ENCODE measurements around the gene DCDC2.
"Not testable (repeated sequence)": the region's sequence is repeated elsewhere in the genome, so short reads cannot be mapped to it uniquely, and the experiment has no call there.

Gene DCDC2

GRCh38 chr6:24207413-24207812 is 150.4 kb downstream of the DCDC2 start:
- no peak for DNase-seq

GRCh38 chr6:24205020-24205492 is 152.8 kb downstream of the DCDC2 start:
- no peak for DNase-seq

- DNase-seq: not testable (repeated sequence)
These were observed 153.7 kb downstream of the DCDC2 start for GRCh38 chr6:24204113-24204512.

DNA sequence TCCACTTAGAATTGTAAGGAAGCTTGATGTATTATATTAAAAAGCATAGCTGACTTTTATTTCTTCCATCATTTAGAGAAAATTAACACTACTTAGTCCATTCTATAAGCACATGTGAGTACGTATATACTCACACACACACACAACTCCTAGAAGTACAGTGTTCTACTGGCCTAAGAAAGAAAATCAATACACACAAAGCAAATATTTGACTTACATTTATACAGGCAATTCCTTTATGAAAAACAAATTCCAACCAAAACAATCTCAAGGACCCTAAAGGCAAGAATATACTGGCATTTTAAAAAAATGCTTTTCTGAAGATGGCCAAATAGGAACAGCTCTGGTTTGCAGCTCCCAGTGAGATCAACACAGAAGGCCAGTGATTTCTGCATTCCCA is 160.0 kb downstream of the DCDC2 start:
- DNase-seq: no peak

DNA sequence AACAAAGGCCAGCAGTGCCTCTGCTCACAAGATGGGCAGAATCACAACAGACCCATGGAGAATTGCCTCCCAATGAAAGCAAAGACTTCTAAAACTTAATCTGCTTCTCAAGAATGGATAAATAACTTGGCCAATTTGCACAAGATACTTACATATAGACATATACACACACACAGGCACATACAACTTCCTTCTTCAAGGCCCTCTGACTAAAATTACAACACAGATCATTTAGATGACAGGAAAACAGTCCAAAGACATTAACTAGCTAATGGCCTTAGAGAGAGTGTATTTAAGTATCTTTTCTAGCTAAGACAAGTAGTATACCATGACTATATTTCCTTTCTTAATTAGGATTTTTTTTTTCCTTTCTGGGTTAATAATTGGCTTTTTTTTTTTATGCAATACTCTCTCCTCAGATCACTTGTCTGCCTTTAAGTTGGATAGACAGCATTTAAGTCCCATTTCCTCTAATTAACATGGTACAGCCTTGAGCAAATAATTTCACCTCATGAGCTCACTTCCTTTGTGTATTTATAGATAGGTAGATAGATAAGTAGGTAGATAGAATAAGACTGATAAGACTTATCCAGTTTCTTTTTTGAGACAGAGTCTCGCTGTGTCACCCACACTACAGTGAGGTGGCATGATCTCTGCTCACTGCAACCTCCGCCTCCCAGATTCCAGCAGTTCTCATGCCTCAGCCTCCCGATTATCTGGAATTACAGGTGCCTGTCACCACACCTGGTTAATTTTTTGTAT is 161.8 kb downstream of the DCDC2 start:
- no peak for DNase-seq

DNA sequence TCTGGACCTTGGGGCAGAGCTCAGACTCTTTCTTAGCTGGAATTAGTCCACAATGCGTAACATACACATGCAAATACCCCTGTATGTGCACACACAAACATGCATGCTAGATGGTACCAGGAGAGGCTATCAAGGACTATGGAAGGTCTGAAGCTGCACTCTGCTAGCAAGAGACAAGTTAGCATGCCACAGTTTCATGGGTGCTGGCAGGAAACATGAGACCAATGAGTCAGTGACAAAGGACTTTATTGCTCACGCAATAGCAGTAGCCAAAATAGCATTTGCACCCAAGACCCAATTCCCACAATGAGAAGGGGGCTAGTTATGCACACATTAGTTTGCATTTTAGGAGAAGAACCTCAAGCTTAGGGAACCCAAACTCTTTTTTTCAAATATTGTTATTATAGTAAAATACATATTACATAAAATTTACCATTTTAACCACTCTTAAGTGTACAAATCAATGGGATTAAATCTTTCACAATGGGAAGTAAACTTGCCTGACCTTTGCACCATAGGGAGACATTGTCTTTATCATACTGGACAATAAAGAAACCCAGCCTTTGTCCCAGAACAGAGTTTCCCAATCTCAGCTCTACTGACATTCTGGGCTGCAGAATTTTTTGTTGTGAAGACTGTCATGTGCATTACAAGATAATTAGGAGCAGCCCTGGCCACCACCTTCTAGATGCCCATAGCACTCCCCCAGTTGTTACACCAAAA is 162.7 kb downstream of the DCDC2 start:
- DNase-seq: no peak

DNA sequence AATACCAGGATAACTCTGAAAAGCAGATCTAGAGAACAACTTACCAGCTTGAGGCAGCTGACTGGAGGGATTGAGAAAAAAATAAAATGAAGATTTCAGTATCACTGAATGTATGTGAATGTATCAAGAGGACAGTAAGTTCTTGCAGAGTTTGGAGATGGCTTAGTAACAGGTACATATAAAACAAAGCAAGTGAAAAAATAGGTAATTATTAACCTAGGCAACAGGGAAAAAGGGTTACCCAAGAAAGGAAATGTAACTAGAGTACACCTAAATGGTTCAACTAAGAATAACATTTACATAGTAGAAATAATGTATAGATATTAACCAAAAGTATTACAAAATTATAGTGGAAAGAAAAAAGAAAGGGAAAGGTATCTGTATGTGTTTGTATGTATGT is 164.5 kb downstream of the DCDC2 start:
- DNase-seq: no peak

DNA sequence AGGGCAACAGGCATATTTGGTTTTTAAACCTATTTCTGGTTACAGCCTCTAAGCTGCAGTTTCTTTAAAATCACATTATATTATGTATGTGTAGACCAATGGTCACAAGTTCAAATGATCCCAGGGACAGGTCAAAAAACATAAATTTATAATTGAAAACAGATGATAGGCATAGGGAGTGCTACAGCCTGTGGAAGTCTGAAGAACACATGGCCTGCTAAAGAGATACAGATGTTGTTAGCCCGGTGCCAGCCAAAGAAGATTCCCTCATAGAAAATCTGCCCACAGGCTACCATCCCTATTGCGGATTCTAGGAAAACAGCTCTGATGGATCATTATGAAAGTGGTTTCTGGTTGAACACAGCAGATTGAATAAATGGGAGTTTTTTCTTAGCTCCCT is 166.5 kb downstream of the DCDC2 start:
- DNase-seq: no peak

DNA sequence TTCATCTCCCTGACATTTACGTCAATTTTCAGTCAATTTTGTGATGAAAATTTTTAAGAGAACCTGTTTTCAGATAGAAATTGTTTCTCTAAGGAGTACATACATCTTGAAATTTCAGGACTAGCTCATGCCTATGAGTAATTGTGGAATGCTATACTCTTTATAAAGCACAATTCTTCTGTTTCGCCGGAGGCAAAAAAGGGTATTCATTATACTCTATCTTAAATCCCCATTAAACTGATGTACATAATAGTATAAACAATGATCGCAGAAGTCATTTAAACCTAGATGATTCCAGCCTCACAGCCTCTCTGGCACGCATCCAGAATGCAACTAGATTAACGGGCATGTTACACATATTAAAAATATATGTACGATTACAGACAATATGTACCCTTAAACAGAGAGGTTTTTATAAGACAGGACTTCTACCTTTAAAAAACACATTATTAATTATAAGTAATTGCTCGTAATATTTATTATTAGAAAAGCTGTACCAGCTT is 169.2 kb downstream of the DCDC2 start:
- DNase-seq: no peak

DNA sequence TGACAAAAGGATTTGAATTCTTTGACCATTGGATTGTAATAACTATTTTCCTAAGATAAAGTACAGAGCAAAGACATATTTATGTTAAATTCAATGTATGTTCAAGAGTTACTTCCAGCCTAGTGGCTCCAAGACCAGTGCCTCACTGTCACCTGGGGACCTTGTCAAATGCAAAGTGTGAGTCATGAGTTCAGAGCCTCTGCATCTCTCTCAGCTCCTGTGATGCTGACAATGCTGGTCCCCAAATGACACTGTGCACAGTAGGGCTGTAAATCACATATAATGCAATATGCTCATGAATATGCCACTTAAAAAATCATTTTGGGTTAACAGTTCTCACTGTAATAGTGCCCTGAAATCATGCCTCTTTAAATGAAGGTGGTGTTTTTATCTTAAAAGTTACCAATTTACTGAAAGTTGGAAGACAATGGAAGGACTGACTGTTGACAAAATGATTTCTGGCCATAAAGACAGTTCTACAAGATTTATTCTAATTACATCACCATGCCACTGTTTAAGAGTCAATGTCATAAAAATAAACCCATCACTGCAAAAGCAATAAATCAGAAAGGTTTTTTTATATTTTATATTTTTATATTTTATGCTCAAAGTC is 169.8 kb downstream of the DCDC2 start:
- no peak for DNase-seq

GRCh38 chr6:24186349-24186748 is 171.5 kb downstream of the DCDC2 start:
- DNase-seq: no peak

- DNase-seq: no peak
These were observed 174.3 kb downstream of the DCDC2 start for GRCh38 chr6:24183584-24183983.

- no peak for DNase-seq
These were observed 200.0 kb downstream of the DCDC2 start for GRCh38 chr6:24157886-24158285.

GRCh38 chr6:24154121-24154520 is 203.7 kb downstream of the DCDC2 start:
- no peak for DNase-seq

DNA sequence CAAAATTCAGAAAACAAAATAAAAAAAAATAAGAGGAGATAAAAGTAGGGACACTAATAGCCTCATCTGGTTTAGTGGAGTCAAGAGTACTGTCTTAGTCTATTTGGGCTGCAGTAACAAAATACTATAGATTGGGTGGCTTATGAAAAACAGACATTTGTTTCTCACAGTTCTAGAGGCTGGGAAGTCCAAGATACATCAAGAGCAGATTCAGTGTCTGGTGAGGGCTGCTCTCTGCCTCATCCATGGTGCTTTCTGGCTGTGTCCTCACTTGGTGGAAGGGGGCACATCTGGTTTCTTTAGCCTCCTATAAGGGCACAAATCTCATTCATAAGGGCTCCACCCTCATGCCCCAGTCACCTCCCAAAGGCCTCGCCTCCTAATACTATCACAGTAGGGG is 205.8 kb downstream of the DCDC2 start:
- DNase-seq: no peak

DNA sequence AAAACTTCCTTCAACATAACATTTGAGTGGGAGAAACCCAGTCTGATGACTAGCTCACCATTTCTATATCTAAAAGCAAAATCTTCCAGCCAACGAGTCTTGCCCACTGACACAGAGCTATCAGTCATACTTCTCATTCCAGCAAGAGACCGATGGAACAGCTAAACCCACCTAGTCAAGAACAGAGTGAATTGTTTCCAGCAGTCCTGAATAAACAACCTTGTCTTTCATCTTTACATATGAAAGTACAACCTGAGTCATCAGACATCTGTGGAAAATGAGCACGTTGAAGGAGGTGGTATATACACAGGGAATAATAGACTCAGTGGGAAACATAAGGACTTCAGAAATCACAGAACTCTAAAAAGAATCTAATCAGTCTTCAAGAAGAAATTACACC is 208.0 kb downstream of the DCDC2 start:
- DNase-seq: no peak

GRCh38 chr6:24149296-24149695 is 208.6 kb downstream of the DCDC2 start:
- DNase-seq: no peak

DNA sequence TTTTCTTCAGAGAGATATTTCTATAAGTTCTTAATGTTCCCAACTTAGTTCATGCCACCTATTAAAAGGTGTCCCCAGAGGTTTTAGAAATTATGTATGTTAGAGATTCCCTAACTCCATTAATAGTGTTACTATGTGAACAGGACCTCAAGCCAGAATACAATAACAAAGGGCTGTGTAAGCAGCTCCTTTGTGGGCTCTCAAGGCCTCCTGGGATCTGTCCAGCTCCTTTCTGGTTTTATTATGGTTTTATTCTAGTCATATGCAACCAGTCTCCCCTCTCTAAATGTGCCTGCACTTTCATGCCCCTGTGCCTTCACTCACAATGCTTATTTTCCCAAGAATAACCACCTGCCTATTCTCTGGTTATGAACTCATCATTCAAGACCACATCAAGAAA is 209.2 kb downstream of the DCDC2 start:
- no peak for DNase-seq

GRCh38 chr6:24148154-24148570 is 209.7 kb downstream of the DCDC2 start:
- DNase-seq: no peak

DNA sequence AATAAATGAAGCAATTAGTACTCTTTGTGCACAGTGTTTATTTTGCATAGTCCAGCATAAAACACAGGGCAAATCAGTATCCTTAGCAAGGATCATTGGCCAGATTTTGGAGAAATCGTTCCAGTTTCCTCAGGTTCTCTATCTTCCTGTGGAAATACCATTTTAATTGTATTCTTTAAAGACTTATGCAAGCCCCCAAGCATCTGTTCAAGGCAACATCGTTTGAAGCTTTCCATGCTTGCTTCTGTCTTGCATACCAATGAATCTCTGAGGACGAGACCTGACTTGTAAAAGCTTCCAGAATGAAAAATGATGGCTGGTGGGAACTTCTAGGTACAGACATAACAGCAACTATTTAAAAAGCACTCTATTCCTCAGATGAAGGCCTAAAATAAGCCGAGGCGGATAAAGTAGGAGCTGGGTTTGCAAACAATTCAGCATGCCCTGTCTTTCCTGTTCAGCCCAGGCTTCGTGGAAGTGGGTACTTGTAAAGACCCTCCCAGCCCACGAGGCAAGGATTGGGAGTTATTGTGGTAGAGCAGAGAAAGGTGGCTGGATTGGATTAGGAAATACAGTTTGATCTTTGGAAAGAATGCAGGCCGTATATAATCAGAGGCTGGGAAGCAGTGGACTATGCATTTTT is 210.2 kb downstream of the DCDC2 start:
- DNase-seq: no peak

DNA sequence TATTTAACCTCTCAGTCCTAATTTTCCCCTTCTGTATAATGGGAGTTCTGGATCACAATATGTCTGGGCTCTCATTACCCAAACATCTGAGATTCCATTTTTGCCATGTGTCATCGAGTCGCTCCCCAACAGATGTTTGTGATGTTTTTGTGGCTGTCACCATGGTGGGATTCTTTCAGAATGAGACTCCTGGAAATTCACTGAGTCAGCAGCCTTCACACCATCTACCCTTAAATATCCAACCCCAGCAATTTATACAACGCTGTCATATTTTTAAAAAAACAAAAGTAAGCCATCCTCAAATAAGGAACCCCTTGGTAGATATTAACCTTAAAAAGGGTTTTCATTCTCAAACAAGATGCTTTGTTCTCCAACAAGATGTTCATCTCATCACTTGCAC is 211.0 kb downstream of the DCDC2 start:
- DNase-seq: no peak

DNA sequence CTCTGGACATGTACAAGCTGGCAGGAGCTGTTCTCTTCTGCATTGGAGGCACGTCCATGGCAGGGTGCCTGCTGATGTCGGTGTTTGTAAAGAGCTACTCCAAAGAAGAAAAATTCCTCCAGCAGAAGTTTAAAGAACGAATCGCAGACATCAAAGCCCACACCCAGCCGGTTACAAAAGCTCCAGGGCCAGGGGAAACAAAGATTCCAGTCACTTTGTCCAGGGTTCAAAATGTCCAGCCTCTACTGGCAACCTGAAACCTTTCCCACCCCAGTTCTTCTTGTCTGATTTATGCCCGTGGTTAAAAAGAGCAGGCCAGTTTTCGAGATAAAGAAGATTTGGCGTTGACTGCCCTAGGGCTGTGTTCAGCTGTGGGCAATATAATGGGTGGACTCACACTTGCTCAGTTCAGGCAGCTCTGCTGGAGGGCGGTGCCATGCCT is 212.1 kb downstream of the DCDC2 start:
- no peak for DNase-seq

- DNase-seq: not testable (repeated sequence)
These were observed 215.1 kb downstream of the DCDC2 start for GRCh38 chr6:24142733-24143132.
